Measurements from ENCODE around the gene GPR160. TPM values are rescaled to one million over a fixed set of nuclear protein-coding genes. Genes with fewer than 3 reads are reported as not detected.

Gene GPR160
- total and polyA plus RNA-seq, 2 donors (not counting 1 experiment from before 2014, with no cell fraction given), result 0.50 to 0.58 TPM

DNA sequence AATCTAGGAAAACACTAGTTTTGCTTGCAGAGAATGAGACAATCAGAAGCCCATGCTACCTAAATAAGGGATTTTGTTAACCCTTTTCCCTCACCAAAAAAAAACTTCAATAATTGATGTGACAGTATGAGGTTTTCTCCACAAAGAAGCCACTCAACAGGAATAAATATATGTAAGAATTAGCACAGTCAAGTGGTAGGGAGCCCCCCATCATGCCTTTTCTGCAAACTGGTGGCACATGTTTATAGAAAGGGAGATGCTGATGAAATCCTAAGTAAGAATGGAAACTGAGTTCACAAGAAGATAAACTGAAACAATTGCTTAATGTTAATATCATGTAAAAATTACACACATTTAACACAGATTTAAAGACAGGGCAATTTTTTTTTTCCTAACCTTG lies 92.7 kb downstream of the GPR160 start:
- Histone ChIP-seq H4K20me1 (ENCODE audit: control insufficient read depth, extremely low read depth, insufficient read depth, low read length) (no peaks in the 10 kb centered on the region), H3K9me3 (ENCODE audit: control insufficient read depth, insufficient read depth, low read depth, low read length) (no peaks in the 10 kb centered on the region), H3K4me2 (ENCODE audit: extremely low read depth, insufficient read depth, low read length) (no peak overlapping the region), H3K9ac (ENCODE audit: insufficient read depth, low read length) (no peak overlapping the region), H3K36me3 (ENCODE audit: control insufficient read depth, insufficient read depth, low read length) (peaks cover 6% of the 10 kb centered on the region), H3K27me3 (ENCODE audit: control insufficient read depth, insufficient read depth, low read length) (no peaks in the 10 kb centered on the region), H3K4me3 (replicated peaks in 1 of 4; ENCODE audit: control extremely low read depth in 1 of 4, insufficient read depth in 1 of 4, low read depth in 3 of 4, low read length in 4 of 4) (no peak overlapping the region), H2AFZ (ENCODE audit: low read length) (no peak overlapping the region), H3K27ac (ENCODE audit: insufficient read depth, low read length) (no peak overlapping the region), H3K79me2 (ENCODE audit: control insufficient read depth, insufficient read depth, low read length) (no peaks in the 10 kb centered on the region), H3K4me1 (ENCODE audit: control insufficient read depth, extremely low read depth, insufficient read depth, low read length) (no peaks in the 10 kb centered on the region)
- no peak for TF ChIP-seq EZH2 (IDR thresholded peaks at IDR 0.05; ENCODE audit: low read length, missing control alignments)
- TF ChIP-seq, protein P1, sequence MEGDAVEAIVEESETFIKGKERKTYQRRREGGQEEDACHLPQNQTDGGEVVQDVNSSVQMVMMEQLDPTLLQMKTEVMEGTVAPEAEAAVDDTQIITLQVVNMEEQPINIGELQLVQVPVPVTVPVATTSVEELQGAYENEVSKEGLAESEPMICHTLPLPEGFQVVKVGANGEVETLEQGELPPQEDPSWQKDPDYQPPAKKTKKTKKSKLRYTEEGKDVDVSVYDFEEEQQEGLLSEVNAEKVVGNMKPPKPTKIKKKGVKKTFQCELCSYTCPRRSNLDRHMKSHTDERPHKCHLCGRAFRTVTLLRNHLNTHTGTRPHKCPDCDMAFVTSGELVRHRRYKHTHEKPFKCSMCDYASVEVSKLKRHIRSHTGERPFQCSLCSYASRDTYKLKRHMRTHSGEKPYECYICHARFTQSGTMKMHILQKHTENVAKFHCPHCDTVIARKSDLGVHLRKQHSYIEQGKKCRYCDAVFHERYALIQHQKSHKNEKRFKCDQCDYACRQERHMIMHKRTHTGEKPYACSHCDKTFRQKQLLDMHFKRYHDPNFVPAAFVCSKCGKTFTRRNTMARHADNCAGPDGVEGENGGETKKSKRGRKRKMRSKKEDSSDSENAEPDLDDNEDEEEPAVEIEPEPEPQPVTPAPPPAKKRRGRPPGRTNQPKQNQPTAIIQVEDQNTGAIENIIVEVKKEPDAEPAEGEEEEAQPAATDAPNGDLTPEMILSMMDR (conservative IDR thresholded peaks at IDR 0.05 in 1 of 2, IDR thresholded peaks at IDR 0.05 in 1 of 2; ENCODE audit: low read depth in 1 of 2, low read length in 2 of 2), result no peak
- DNase-seq (ENCODE audit: low read depth in 2 of 2), result peak in 1 of 2 donors; percentile 53

DNA sequence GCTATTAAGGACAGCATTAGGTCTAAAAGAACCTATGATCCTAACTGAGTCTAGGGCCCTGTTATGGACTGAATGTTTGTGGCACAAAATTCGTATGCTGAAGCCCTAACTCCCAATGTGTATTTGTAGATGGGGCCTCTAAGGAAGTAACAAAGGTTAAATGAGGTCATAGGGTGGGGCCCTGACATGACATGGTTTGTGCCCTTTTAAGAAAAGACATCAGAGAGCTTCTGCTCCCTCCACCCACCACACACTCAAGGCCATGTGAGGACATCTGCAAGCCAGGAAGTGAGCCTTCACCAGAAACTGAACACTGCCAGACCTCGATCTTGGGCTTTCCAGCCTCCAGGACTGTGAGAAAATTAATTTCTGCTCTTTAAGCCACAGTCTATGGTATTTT lies 94.5 kb downstream of the GPR160 start:
- H4K20me1 ChIP-seq (ENCODE audit: control insufficient read depth, extremely low read depth, insufficient read depth, low read length), result no peaks in the 10 kb centered on the region
- DNase-seq (ENCODE audit: low read depth in 2 of 2), result peak; percentile 8 to 42
- H3K27me3 ChIP-seq (ENCODE audit: control insufficient read depth, insufficient read depth, low read length), result no peaks in the 10 kb centered on the region
- H3K4me1 ChIP-seq (ENCODE audit: control insufficient read depth, extremely low read depth, insufficient read depth, low read length), result no peaks in the 10 kb centered on the region
- no peak overlapping the region for H3K4me3 ChIP-seq (replicated peaks in 1 of 4; ENCODE audit: control extremely low read depth in 1 of 4, insufficient read depth in 1 of 4, low read depth in 3 of 4, low read length in 4 of 4)
- TF ChIP-seq EZH2 (IDR thresholded peaks at IDR 0.05; ENCODE audit: low read length, missing control alignments), result no peak
- TF ChIP-seq, protein P1 (conservative IDR thresholded peaks at IDR 0.05 in 1 of 2, IDR thresholded peaks at IDR 0.05 in 1 of 2; ENCODE audit: low read depth in 1 of 2, low read length in 2 of 2), result no peak
- no peaks in the 10 kb centered on the region for H3K9me3 ChIP-seq (ENCODE audit: control insufficient read depth, insufficient read depth, low read depth, low read length)
- no peak overlapping the region for H2AFZ ChIP-seq (ENCODE audit: low read length)
- no peak overlapping the region for H3K27ac ChIP-seq (ENCODE audit: insufficient read depth, low read length)
- H3K36me3 ChIP-seq (ENCODE audit: control insufficient read depth, insufficient read depth, low read length), result peaks cover 8% of the 10 kb centered on the region
- peaks cover 3% of the 10 kb centered on the region for H3K79me2 ChIP-seq (ENCODE audit: control insufficient read depth, insufficient read depth, low read length)
- no peak overlapping the region for H3K9ac ChIP-seq (ENCODE audit: insufficient read depth, low read length)
- H3K4me2 ChIP-seq (ENCODE audit: extremely low read depth, insufficient read depth, low read length), result no peak overlapping the region

Other genes starting within 250 kb of the GPR160 start
- under 0.01 TPM in 1 of 2 replicates, not detected in the other for gene LRRIQ4, start 225.1 kb upstream of the GPR160 start, total RNA-seq
- gene LRRIQ4, start 225.1 kb upstream of the GPR160 start, polyA plus RNA-seq, result 0.05 TPM in 1 of 2 replicates, not detected in the other
- 1.8 and 2.0 TPM in 2 replicates for gene LRRC34, start 225.1 kb upstream of the GPR160 start, total RNA-seq
- gene LRRC34, start 225.1 kb upstream of the GPR160 start, polyA plus RNA-seq, result 2.3 and 2.7 TPM in 2 replicates
- gene LRRC31, start 168.1 kb upstream of the GPR160 start, total RNA-seq, result not detected in 2 replicates
- not detected in 2 replicates for gene LRRC31, start 168.1 kb upstream of the GPR160 start, polyA plus RNA-seq
- not detected in 2 replicates for gene SAMD7, start 126.4 kb upstream of the GPR160 start, total RNA-seq
- not detected in 2 replicates for gene SAMD7, start 126.4 kb upstream of the GPR160 start, polyA plus RNA-seq
- gene SEC62, start 71.2 kb upstream of the GPR160 start, total RNA-seq, result 40.6 and 49.9 TPM in 2 replicates
- 101 and 136 TPM in 2 replicates for gene SEC62, start 71.2 kb upstream of the GPR160 start, polyA plus RNA-seq
- 31.8 and 36.0 TPM in 2 replicates for gene PHC3, start 143.7 kb downstream of the GPR160 start, total RNA-seq
- 52.8 and 63.2 TPM in 2 replicates for gene PHC3, start 143.7 kb downstream of the GPR160 start, polyA plus RNA-seq
- 80.3 and 183 TPM in 2 replicates for gene PRKCI, start 184.4 kb downstream of the GPR160 start, total RNA-seq
- 39.3 and 68.7 TPM in 2 replicates for gene PRKCI, start 184.4 kb downstream of the GPR160 start, polyA plus RNA-seq